ENCODE measurements around the gene SLC6A9.

DNA sequence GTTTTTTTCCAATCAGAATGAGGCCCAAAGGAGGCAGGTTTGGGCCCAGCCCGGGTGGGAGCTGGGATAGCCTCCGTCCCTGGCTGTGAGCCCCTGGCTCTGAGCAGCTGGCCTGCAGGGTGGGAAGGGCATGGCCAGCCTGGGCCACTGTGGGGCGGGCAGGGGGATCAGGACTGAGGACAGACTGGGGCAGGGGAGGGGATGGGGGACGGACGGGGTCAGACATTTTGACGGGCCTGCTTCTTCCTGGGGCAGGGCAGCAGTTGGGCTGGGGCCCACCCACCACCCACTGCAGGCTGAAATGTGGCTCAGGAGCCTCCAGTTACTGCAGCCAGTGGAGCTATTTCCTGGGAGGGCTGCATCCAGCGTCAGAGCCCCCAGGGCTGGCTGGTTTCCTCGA lies 2.5 kb upstream of the SLC6A9 start:
- no peak for TF ChIP-seq POLR2A (IDR thresholded peaks at IDR 0.05; ENCODE audit: control extremely low read depth in 1 of 2, low read depth in 2 of 2, low read length in 2 of 2)
- TF ChIP-seq CTCF (IDR thresholded peaks at IDR 0.05; ENCODE audit: control extremely low read depth in 1 of 3, insufficient read depth in 1 of 3, low read depth in 1 of 3, low read length in 3 of 3) = no peak
- no peak for TF ChIP-seq USF2 (IDR thresholded peaks at IDR 0.05; ENCODE audit: low read length)
- no peak for TF ChIP-seq RFX5 (IDR thresholded peaks at IDR 0.05; ENCODE audit: borderline replicate concordance, low read depth, low read length)
- TF ChIP-seq YY1 (IDR thresholded peaks at IDR 0.05; ENCODE audit: low read depth, low read length) = no peak

Data from H1 (cell line).